HG02759 (cell line): Measurements from ENCODE around the gene MAMDC4.
"Not testable (repeated sequence)": the region's sequence is repeated elsewhere in the genome, so short reads cannot be mapped to it uniquely, and the experiment has no call there.

Experiments
- ATAC-seq: cut with Tn5 transposase; IDR thresholded peaks from one replicate; pipeline ENCODE4 v1.9.1; 2021; ENCODE audit warnings: mild to moderate bottlenecking, moderate library complexity; ENCODE audit not compliant: unreplicated experiment

MAMDC4 gene

GRCh38 chr9:136824496-136825225, 27.5 kb upstream of the MAMDC4 start:
- no peak for ATAC-seq

- ATAC-seq: no peak
Observed at GRCh38 chr9:136825295-136826187, 26.6 kb upstream of the MAMDC4 start.

GRCh38 chr9:136826188-136826541, 26.0 kb upstream of the MAMDC4 start:
- ATAC-seq: no peak

GRCh38 chr9:136826703-136827582, 25.2 kb upstream of the MAMDC4 start:
- ATAC-seq: no peak

- no peak for ATAC-seq
Observed at GRCh38 chr9:136827794-136828473, 24.2 kb upstream of the MAMDC4 start.

GRCh38 chr9:136828474-136829140, 23.5 kb upstream of the MAMDC4 start:
- ATAC-seq: no peak

- ATAC-seq: no peak
Observed at GRCh38 chr9:136829412-136829811, 22.7 kb upstream of the MAMDC4 start.

GRCh38 chr9:136829981-136830885, 21.9 kb upstream of the MAMDC4 start:
- ATAC-seq: no peak

- no peak for ATAC-seq
Observed at GRCh38 chr9:136831002-136831719, 21.0 kb upstream of the MAMDC4 start.

- no peak for ATAC-seq
Observed at GRCh38 chr9:136831720-136832104, 20.4 kb upstream of the MAMDC4 start.

GRCh38 chr9:136832581-136832980, 19.6 kb upstream of the MAMDC4 start:
- ATAC-seq: no peak

GRCh38 chr9:136833381-136834048, 18.6 kb upstream of the MAMDC4 start:
- not testable (repeated sequence) for ATAC-seq

GRCh38 chr9:136835162-136835931, 16.8 kb upstream of the MAMDC4 start:
- ATAC-seq: no peak

GRCh38 chr9:136835932-136836904, 15.9 kb upstream of the MAMDC4 start:
- ATAC-seq: no peak

GRCh38 chr9:136837146-136837855, 14.8 kb upstream of the MAMDC4 start:
- no peak for ATAC-seq
